Breast epithelium (tissue), 3 donors: ENCODE measurements around the gene ACER2.

Experiments used
- CTCF ChIP-seq, 3 donors: fragments of 450-650 bp; IDR thresholded peaks; one replicate each; pipeline ENCODE4 v1.5.1; 2016 to 2017; ENCODE audit warnings: antibody characterized with exemption in 3 of 3, mild to moderate bottlenecking in 3 of 3, moderate library complexity in 3 of 3
- POLR2A ChIP-seq: fragments of 450-650 bp; IDR thresholded peaks from one replicate; pipeline ENCODE4 v1.6.1; 2016; ENCODE audit warnings: antibody characterized with exemption, mild to moderate bottlenecking, moderate library complexity

DNA sequence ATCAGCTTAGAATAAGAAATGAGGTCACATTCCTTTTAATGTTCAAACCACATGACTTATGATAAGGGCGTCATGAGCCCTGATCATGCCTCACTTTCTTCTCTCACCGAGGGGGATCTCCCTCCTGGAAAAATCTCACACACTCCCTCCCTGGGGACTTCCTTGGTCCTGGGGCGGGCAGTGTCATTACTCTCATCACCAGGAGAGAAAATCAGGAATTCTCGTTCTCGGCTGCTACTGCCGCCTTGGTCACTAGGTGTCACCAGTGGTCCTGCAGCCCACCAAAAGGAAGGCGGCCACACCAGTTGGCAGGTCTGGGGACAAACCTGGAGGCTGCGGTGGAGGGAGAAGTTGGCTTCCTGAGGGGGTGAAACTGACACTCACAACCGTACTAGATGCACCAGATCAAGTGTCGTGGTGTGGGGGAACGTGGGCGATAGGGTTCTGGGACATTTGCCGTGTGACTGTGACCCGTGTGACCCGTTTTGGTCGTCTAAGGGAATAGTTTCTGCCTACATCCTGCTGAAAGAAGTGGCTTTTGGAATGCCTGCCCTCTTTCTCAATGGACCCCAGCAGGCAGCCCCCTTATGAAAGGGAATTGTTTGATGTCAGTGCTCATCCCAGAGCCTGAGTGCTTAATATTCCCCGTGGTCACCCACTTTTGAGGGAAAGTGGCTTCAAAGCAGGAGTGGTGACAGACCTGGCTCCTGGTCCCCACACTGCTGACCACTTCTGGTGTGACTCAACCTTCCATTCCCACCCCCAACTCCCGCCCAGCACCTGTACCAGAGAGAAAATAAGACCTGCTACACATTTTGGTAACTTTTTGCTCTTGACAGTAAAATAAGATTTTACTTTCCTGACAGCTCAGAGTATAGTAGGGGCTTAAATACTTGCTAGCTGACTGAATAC is 63.2 kb downstream of the ACER2 start:
- peak in 2 of 3 donors; percentile 32 to 65 for TF ChIP-seq CTCF (IDR thresholded peaks at IDR 0.05)
- no peak for TF ChIP-seq POLR2A
